GM12865 (cell line): ENCODE results near the gene ADD2.
"Not testable (repeated sequence)": the region's sequence is repeated elsewhere in the genome, so short reads cannot be mapped to it uniquely, and the experiment has no call there.

Source experiments
- DNase-seq: peaks from one replicate; pipeline ENCODE4 v3.0.0; 2010; ENCODE audit warnings: low read depth
- H3K4me3 ChIP-seq: 2 replicates; pipeline ENCODE4 v1.5.1; 2011; ENCODE audit warnings: mild to moderate bottlenecking, low read depth, low read length, control low read depth
- CTCF ChIP-seq: IDR thresholded peaks from 2 replicates; pipeline ENCODE4 v1.5.1; 2011; ENCODE audit warnings: low read length, control low read depth, low read depth, inconsistent platforms; ENCODE audit not compliant: insufficient read depth; ENCODE audit errors: missing control alignments

The ADD2 gene

GRCh38 chr2:70806620-70807019 is 38.6 kb upstream of the ADD2 start:
- no peak for TF ChIP-seq CTCF
- no peak overlapping the region for H3K4me3 ChIP-seq
- no peak for DNase-seq

- no peak for TF ChIP-seq CTCF
- no peak for DNase-seq
- no peak overlapping the region for H3K4me3 ChIP-seq
These were observed 38.0 kb upstream of the ADD2 start for GRCh38 chr2:70806013-70806412.

- no peak overlapping the region for H3K4me3 ChIP-seq
- no peak for TF ChIP-seq CTCF
- no peak for DNase-seq
These were observed 33.7 kb upstream of the ADD2 start for GRCh38 chr2:70801607-70802263.

- no peak overlapping the region for H3K4me3 ChIP-seq
- TF ChIP-seq CTCF: no peak
- DNase-seq: no peak
These were observed 31.7 kb upstream of the ADD2 start for GRCh38 chr2:70799706-70800105.

GRCh38 chr2:70797996-70798395 is 30.0 kb upstream of the ADD2 start:
- DNase-seq, H3K4me3 ChIP-seq: not testable (repeated sequence)

GRCh38 chr2:70797506-70797905 is 29.5 kb upstream of the ADD2 start:
- H3K4me3 ChIP-seq: no peak overlapping the region
- DNase-seq: no peak

GRCh38 chr2:70796262-70796661 is 28.3 kb upstream of the ADD2 start:
- no peak overlapping the region for H3K4me3 ChIP-seq
- no peak for TF ChIP-seq CTCF
- DNase-seq: no peak

More at GRCh38 chr2:70797506-70797905, 29.5 kb upstream of the ADD2 start:
- no peak for TF ChIP-seq CTCF
